Esophagus muscularis mucosa (tissue), 3 donors: Measurements from ENCODE around the gene DHRS7C.

Experiments used
- CTCF ChIP-seq, 3 experiments: fragments of 200-600 bp in 2 of 3; fragments of 450-650 bp in 1 of 3; sonication (generic) in 2 of 3; IDR thresholded peaks; one replicate each; pipeline ENCODE4 v1.5.1; 2017 to 2019; ENCODE audit warnings: antibody characterized with exemption in 3 of 3, mild to moderate bottlenecking in 2 of 3, moderate library complexity in 1 of 3
- POLR2A ChIP-seq: fragments of 450-650 bp; IDR thresholded peaks from one replicate; pipeline ENCODE4 v1.6.1; 2017; ENCODE audit warnings: antibody characterized with exemption, moderate library complexity, mild to moderate bottlenecking, low read depth

GRCh38 chr17:9776911-9777310 lies 14.5 kb downstream of the DHRS7C start:
- no peak for TF ChIP-seq CTCF (IDR thresholded peaks at IDR 0.05)
- no peak for TF ChIP-seq POLR2A
